Ectodermal cell (in vitro differentiated cells): ENCODE results near the gene STX8.
"Not testable (repeated sequence)": the region's sequence is repeated elsewhere in the genome, so short reads cannot be mapped to it uniquely, and the experiment has no call there.

Experiments
- H3K27ac ChIP-seq: 2 replicates; pipeline ENCODE4 v1.7.0; 2013; ENCODE audit warnings: mild to moderate bottlenecking, low read depth, low read length; ENCODE audit not compliant: insufficient read depth, poor library complexity, severe bottlenecking
- H3K27me3 ChIP-seq: 2 replicates; pipeline ENCODE4 v1.7.0; 2013; ENCODE audit warnings: mild to moderate bottlenecking, low read length; ENCODE audit not compliant: insufficient read depth, control insufficient read depth, poor library complexity, severe bottlenecking
- H3K36me3 ChIP-seq: one replicate; pipeline ENCODE4 v1.7.0; 2013; ENCODE audit warnings: low read length; ENCODE audit not compliant: control insufficient read depth, insufficient read depth
- H3K4me1 ChIP-seq: one replicate; pipeline ENCODE4 v1.7.0; 2013; ENCODE audit warnings: low read length; ENCODE audit not compliant: control insufficient read depth, insufficient read depth
- H3K4me3 ChIP-seq: 2 replicates; pipeline ENCODE4 v1.7.0; 2013; ENCODE audit warnings: low read depth, low read length, control low read depth; ENCODE audit not compliant: insufficient read depth
- H3K9me3 ChIP-seq: 2 replicates; pipeline ENCODE4 v1.7.0; 2013; ENCODE audit warnings: mild to moderate bottlenecking, low read length, moderate library complexity; ENCODE audit not compliant: control insufficient read depth
- WGBS, 2 experiments: methylation state at CpG; one replicate each; pipeline ENCODE4 v1.1.7; 2013; ENCODE audit warnings: missing lambda C conversion rate in 2 of 2; 5-methylcytosine and 5-hydroxymethylcytosine counted together

STX8 gene

GRCh38 chr17:9456330-9456729 is 119.3 kb downstream of the STX8 start:
- Histone ChIP-seq H3K4me3 (no peak overlapping the region), H3K9me3 (no peaks in the 10 kb centered on the region), H3K27ac (no peak overlapping the region), H3K36me3 (no peaks in the 10 kb centered on the region), H3K4me1 (no peaks in the 10 kb centered on the region), H3K27me3 (no peaks in the 10 kb centered on the region)
- 62 to 71% methylated on average over 1 of the region's 1 CpG for WGBS, 2 experiments

DNA sequence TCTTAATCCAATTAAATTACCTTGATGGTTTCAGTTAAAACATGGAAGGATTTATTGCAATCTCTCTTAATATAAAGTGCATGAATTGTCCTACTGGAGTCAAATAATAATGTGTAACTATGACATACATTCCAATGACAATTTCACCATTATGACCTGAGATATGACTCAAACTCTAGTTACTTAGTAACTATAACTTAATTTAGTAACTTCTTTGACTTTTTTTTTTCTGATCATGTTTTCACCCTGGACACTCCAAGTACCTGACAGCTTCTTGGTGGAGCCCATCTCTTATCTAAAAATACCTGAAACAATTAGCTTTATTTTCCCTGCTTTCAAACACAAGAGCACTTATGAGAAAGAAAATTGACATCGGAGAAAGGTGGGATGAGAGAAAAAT is 123.7 kb downstream of the STX8 start:
- H3K4me3 ChIP-seq, result no peak overlapping the region
- no peaks in the 10 kb centered on the region for H3K4me1 ChIP-seq
- H3K27me3 ChIP-seq, result no peaks in the 10 kb centered on the region
- 100% methylated on average over 1 of the region's 1 CpG; no CpG with 5 or more reads in 1 of the 2 experiments for WGBS, 2 experiments
- H3K9me3 ChIP-seq, result no peaks in the 10 kb centered on the region
- H3K27ac ChIP-seq, result no peak overlapping the region
- no peaks in the 10 kb centered on the region for H3K36me3 ChIP-seq

GRCh38 chr17:9447298-9447697 is 128.3 kb downstream of the STX8 start:
- WGBS, 2 experiments, result 85 to 93% methylated on average over 6 of the region's 6 CpGs

DNA sequence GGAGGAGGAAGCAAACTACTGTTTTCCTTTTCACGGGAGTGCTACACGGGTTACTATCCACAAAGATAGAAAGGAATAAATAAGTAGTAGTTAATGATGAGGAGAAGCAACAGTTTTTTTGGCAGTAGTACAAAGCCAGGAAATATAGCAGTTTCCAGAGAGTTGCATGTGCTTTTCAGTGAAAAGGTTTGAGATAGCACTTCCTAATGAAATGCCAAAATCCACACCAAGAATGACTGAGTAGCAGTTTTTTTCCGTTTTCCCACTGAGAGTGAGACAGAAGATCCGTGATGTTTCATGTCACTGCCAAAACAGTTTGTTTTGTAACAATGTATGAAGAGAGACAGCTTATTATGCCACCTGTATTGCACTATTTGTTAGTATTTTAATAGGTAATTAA is 129.1 kb downstream of the STX8 start:
- Histone ChIP-seq H3K4me3 (no peak overlapping the region), H3K27me3 (no peaks in the 10 kb centered on the region), H3K36me3 (no peaks in the 10 kb centered on the region), H3K27ac (no peak overlapping the region), H3K9me3 (no peaks in the 10 kb centered on the region), H3K4me1 (peaks cover 5% of the 10 kb centered on the region)
- 87 to 92% methylated on average over 4 of the region's 4 CpGs for WGBS, 2 experiments

More at GRCh38 chr17:9447298-9447697, 128.3 kb downstream of the STX8 start:
- H3K36me3 ChIP-seq, H3K27ac ChIP-seq, H3K27me3 ChIP-seq, H3K4me1 ChIP-seq, H3K9me3 ChIP-seq, H3K4me3 ChIP-seq: not testable (repeated sequence)

GRCh38 chr17:9445424-9445823 is 130.2 kb downstream of the STX8 start:
- Histone ChIP-seq H3K27me3 (no peaks in the 10 kb centered on the region), H3K4me1 (peaks cover 5% of the 10 kb centered on the region), H3K36me3 (no peaks in the 10 kb centered on the region), H3K4me3 (no peak overlapping the region), H3K9me3 (no peaks in the 10 kb centered on the region), H3K27ac (no peak overlapping the region)
- WGBS, 2 experiments, result 73 to 89% methylated on average over 4 to 5 of the region's 7 CpGs

GRCh38 chr17:9444687-9445086 is 130.9 kb downstream of the STX8 start:
- Histone ChIP-seq H3K27ac (peak overlapping the region; percentile 44), H3K36me3 (no peaks in the 10 kb centered on the region), H3K4me3 (no peak overlapping the region), H3K9me3 (no peaks in the 10 kb centered on the region), H3K4me1 (peaks cover 5% of the 10 kb centered on the region), H3K27me3 (no peaks in the 10 kb centered on the region)
- WGBS, 2 experiments, result 63 to 71% methylated on average over 5 of the region's 5 CpGs

DNA sequence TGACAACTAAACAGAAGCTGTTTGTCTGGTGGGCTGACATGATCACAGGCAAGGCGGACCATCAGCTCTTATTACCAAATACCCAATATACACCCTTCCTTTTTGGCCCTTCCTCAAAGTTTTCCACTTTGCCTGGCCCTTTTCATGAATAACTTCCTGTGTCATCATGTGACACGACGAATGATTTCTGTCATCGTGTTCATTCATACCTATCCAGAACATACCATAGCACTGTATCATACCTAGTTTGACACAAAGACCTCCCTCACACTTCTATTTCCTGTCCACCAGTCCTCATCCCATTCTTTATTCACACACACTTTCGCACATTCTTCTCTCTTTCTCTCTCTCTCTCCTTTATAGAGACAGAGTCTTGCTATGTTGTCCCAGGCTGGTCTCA is 131.8 kb downstream of the STX8 start:
- 94 to 96% methylated on average over 5 of the region's 5 CpGs for WGBS, 2 experiments
- Histone ChIP-seq H3K4me3 (no peak overlapping the region), H3K27me3 (no peaks in the 10 kb centered on the region), H3K9me3 (no peaks in the 10 kb centered on the region), H3K36me3 (no peaks in the 10 kb centered on the region), H3K4me1 (peaks cover 5% of the 10 kb centered on the region), H3K27ac (no peak overlapping the region)

- no peaks in the 10 kb centered on the region for H3K9me3 ChIP-seq
- no peak overlapping the region for H3K4me3 ChIP-seq
- WGBS, 2 experiments, result 92 to 100% methylated on average over 1 to 3 of the region's 3 CpGs
- peaks cover 3% of the 10 kb centered on the region for H3K4me1 ChIP-seq
- no peaks in the 10 kb centered on the region for H3K27me3 ChIP-seq
- H3K27ac ChIP-seq, result no peak overlapping the region
- H3K36me3 ChIP-seq, result no peaks in the 10 kb centered on the region
Observed at GRCh38 chr17:9439851-9440250, 135.8 kb downstream of the STX8 start.

DNA sequence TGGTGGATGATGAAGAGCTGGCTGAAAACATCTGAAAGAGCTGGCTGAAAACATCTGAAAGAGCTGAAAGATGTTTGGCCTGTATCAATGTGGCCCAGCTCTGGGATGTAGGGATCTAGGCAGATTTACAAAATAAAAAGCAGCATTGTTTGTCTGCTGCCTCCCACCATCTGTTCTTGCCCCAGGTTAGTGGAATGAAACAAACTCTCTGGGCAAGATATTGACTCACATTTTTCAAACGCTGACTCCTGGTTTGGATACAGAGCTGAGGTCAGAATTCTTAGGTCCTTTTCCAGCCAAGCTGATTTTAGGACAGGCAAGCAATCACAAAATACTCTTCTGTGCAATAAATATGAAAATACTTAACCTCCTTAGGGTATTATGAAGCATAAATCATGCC is 139.0 kb downstream of the STX8 start:
- Histone ChIP-seq H3K27ac (no peak overlapping the region), H3K27me3 (no peaks in the 10 kb centered on the region), H3K4me3 (no peak overlapping the region), H3K36me3 (no peaks in the 10 kb centered on the region), H3K4me1 (no peaks in the 10 kb centered on the region), H3K9me3 (no peaks in the 10 kb centered on the region)
- 78 to 80% methylated on average over 1 of the region's 1 CpG for WGBS, 2 experiments

DNA sequence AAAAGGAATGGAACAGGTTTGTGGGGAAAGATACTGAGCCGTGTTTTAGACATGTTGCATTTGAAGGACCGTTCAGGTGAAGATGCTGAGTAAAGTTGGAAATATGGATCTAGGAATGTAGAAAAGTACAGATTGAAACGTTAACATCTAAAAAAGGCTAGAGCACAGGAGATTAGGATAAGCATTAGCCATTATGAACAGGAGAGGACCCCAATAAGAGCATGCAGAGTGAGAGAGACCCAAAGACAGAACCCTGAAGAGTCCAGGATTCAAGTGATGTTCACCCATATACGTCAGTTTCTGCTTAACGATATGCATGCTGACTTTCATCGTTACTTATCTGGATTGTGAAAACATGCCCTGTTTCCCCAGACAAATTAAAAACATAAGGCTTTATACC is 140.5 kb downstream of the STX8 start:
- Histone ChIP-seq H3K36me3 (no peaks in the 10 kb centered on the region), H3K27me3 (no peaks in the 10 kb centered on the region), H3K9me3 (no peaks in the 10 kb centered on the region), H3K27ac (no peak overlapping the region), H3K4me3 (no peak overlapping the region), H3K4me1 (no peaks in the 10 kb centered on the region)
- 96% methylated on average over 6 of the region's 6 CpGs for WGBS, 2 experiments

DNA sequence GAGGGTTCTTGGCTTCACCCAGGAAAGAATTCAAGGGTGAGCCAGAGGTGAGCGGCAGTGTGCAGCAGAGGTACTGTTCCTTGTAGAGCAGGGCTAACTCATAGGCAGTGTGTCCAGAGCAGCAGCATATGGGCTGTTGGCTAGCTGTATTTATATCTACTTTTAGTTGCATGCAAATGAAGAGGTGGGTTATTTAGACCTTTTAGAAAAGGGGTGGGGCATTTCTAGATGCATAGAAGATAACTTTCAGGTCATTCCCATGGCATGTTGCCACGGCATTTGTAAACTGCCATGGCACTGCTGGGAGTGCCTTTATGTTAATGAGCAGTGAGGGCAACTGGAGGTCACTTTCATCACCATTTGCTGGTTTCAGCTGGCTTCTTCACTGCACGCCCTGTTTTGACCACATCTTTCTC is 141.0 kb downstream of the STX8 start:
- WGBS, 2 experiments, result 90 to 93% methylated on average over 3 of the region's 3 CpGs
- Histone ChIP-seq H3K36me3 (no peaks in the 10 kb centered on the region), H3K4me1 (no peaks in the 10 kb centered on the region), H3K9me3 (no peaks in the 10 kb centered on the region), H3K4me3 (no peak overlapping the region), H3K27ac (no peak overlapping the region), H3K27me3 (no peaks in the 10 kb centered on the region)
